Esophagus muscularis mucosa (tissue), 4 donors: Measurements from ENCODE around the gene ZNF292. TPM values are rescaled to one million over a fixed set of nuclear protein-coding genes. Genes with fewer than 3 reads are reported as not detected.

Experiments used
- DNase-seq: peaks from one replicate; pipeline ENCODE4 v3.0.0-alpha.2; 2017; ENCODE audit errors: extremely low spot score
- H3K27ac ChIP-seq, 4 donors: fragments of 200-600 bp; sonication (generic); replicated peaks in 1 of 4; 1 replicate in 3 of 4; 2 replicates in 1 of 4; pipeline ENCODE4 v1.5.1; 2016 to 2019; ENCODE audit warnings: mild to moderate bottlenecking in 1 of 4
- H3K27me3 ChIP-seq, 4 donors: fragments of 200-600 bp; sonication (generic); one replicate each; pipeline versions ENCODE4 v1.5.1 to v1.6.0; 2016 to 2019
- H3K36me3 ChIP-seq, 4 donors: fragments of 200-600 bp; sonication (generic); one replicate each; pipeline ENCODE4 v1.5.1; 2016 to 2019
- H3K4me1 ChIP-seq, 4 donors: fragments of 200-600 bp; sonication (generic); one replicate each; pipeline ENCODE4 v1.5.1; 2016 to 2019
- H3K4me3 ChIP-seq, 4 donors: fragments of 200-600 bp; sonication (generic); 1 replicate in 2 of 4; 2 replicates in 2 of 4; pipeline ENCODE4 v1.5.1; 2016 to 2019; ENCODE audit warnings: mild to moderate bottlenecking in 4 of 4, moderate library complexity in 1 of 4
- H3K9me3 ChIP-seq, 4 donors: fragments of 200-600 bp; sonication (generic); 1 replicate in 3 of 4; 2 replicates in 1 of 4; pipeline ENCODE4 v1.5.1; 2016 to 2019
- EP300 ChIP-seq: sonication (generic); formaldehyde crosslinking; IDR thresholded peaks from one replicate; pipeline ENCODE4 v1.6.1; 2017; ENCODE audit warnings: antibody characterized with exemption
- POLR2A ChIP-seq: fragments of 450-650 bp; IDR thresholded peaks from one replicate; pipeline ENCODE4 v1.6.1; 2017; ENCODE audit warnings: antibody characterized with exemption, moderate library complexity, mild to moderate bottlenecking, low read depth
- POLR2AphosphoS5 ChIP-seq, 2 donors: sonication (generic); formaldehyde crosslinking; IDR thresholded peaks; one replicate each; pipeline ENCODE4 v1.6.1; 2017; ENCODE audit warnings: antibody characterized with exemption in 2 of 2
- WGBS: methylation state at CpG from one replicate; pipeline ENCODE4 v1.1.5; 2018; 5-methylcytosine and 5-hydroxymethylcytosine counted together
- intact Hi-C: fragments of 100-400 bp; cut with DNase I; formaldehyde crosslinking; loops from one replicate; pipeline ENCODE4 v1.15.1; 2023
- total RNA-seq, 4 donors: library from RNA; depleted of rRNA; stranded (reverse); fragments of >200 nt; gene quantifications; one replicate each; pipeline versions ENCODE4 v1.1.0 to v1.2.1, GENCODE V29; 2016
- TF ChIP-seq, protein P1 (sequence below), 3 experiments: fragments of 200-600 bp in 2 of 3; fragments of 450-650 bp in 1 of 3; sonication (generic) in 2 of 3; IDR thresholded peaks; one replicate each; pipeline ENCODE4 v1.5.1; 2017 to 2019; ENCODE audit warnings: antibody characterized with exemption in 3 of 3, mild to moderate bottlenecking in 2 of 3, moderate library complexity in 1 of 3

The ZNF292 gene
- total RNA-seq, 4 donors from 2014 or later = 28.3 to 44.9 (median 32.2) TPM

- Histone ChIP-seq H3K36me3 (peaks cover 19 to 30% (median 22%) of the 10 kb centered on the region in 4 donors), H3K4me1 (no peaks in the 10 kb centered on the region), H3K27ac (no peak overlapping the region), H3K27me3 (no peaks in the 10 kb centered on the region), H3K9me3 (no peaks in the 10 kb centered on the region), H3K4me3 (no peak overlapping the region)
- DNase-seq = no peak
- intact Hi-C loops = no loop called here
- WGBS = 94% methylated on average over 7 of the region's 7 CpGs
- TF ChIP-seq, protein P1, sequence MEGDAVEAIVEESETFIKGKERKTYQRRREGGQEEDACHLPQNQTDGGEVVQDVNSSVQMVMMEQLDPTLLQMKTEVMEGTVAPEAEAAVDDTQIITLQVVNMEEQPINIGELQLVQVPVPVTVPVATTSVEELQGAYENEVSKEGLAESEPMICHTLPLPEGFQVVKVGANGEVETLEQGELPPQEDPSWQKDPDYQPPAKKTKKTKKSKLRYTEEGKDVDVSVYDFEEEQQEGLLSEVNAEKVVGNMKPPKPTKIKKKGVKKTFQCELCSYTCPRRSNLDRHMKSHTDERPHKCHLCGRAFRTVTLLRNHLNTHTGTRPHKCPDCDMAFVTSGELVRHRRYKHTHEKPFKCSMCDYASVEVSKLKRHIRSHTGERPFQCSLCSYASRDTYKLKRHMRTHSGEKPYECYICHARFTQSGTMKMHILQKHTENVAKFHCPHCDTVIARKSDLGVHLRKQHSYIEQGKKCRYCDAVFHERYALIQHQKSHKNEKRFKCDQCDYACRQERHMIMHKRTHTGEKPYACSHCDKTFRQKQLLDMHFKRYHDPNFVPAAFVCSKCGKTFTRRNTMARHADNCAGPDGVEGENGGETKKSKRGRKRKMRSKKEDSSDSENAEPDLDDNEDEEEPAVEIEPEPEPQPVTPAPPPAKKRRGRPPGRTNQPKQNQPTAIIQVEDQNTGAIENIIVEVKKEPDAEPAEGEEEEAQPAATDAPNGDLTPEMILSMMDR (IDR thresholded peaks at IDR 0.05) = no peak
- TF ChIP-seq POLR2AphosphoS5 (IDR thresholded peaks at IDR 0.05) = no peak
- no peak for TF ChIP-seq POLR2A
- no peak for TF ChIP-seq EP300
These were observed 104.4 kb downstream of the ZNF292 start for GRCh38 chr6:87259791-87260190.

GRCh38 chr6:87261534-87261933 is 106.2 kb downstream of the ZNF292 start:
- intact Hi-C loops = no loop called here
- no peak for DNase-seq
- Histone ChIP-seq H3K4me3 (no peak overlapping the region), H3K9me3 (no peaks in the 10 kb centered on the region), H3K36me3 (peaks cover 2 to 13% (median 4%) of the 10 kb centered on the region in 4 donors), H3K27ac (no peak overlapping the region), H3K4me1 (no peaks in the 10 kb centered on the region), H3K27me3 (no peaks in the 10 kb centered on the region)
- WGBS = 79% methylated on average over 3 of the region's 3 CpGs
- TF ChIP-seq POLR2AphosphoS5 (IDR thresholded peaks at IDR 0.05) (no peak), EP300 (no peak), POLR2A (no peak)
- TF ChIP-seq, protein P1 (IDR thresholded peaks at IDR 0.05) = no peak

DNA sequence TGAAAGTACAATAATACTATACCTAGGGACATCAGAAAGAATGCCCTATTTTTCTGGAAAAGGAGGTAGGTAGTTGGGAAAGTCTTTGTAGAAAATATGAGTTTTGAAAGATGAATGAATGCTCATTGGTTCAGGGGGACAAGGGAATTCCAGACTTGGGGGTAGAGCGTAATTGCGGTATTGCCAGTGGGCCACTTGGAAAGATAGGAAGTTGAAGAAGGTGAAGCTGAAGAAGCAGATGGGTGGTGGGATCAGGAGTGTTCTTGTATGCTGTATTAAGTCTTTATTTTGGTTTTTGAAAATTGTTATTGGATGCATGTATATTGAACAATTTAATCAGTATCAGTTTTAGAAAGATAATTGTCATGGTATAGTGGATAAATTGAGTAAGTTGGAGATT is 109.1 kb downstream of the ZNF292 start:
- H3K27me3 ChIP-seq = no peaks in the 10 kb centered on the region
- 66% methylated on average over 2 of the region's 2 CpGs for WGBS
- intact Hi-C loops = no loop called here

GRCh38 chr6:87274660-87275274 is 119.4 kb downstream of the ZNF292 start:
- intact Hi-C loops = no loop called here
- TF ChIP-seq EP300 (no peak), POLR2AphosphoS5 (IDR thresholded peaks at IDR 0.05) (peak in 1 of 2 donors; percentile 24)
- TF ChIP-seq, protein P1 (IDR thresholded peaks at IDR 0.05) = no peak
- no peaks in the 10 kb centered on the region for H3K9me3 ChIP-seq
- no peaks in the 10 kb centered on the region for H3K27me3 ChIP-seq
- H3K27ac ChIP-seq = no peak overlapping the region
- WGBS = 80% methylated on average over 7 of the region's 7 CpGs
- no peak overlapping the region for H3K4me3 ChIP-seq
- H3K36me3 ChIP-seq = no peaks in the 10 kb centered on the region
- peaks cover 0 to 10% (median 0%) of the 10 kb centered on the region in 4 donors for H3K4me1 ChIP-seq
- DNase-seq = no peak

More for the DNA sequence above, 109.1 kb downstream of the ZNF292 start:
- TF ChIP-seq EP300 = no peak
- TF ChIP-seq, protein P1 (IDR thresholded peaks at IDR 0.05) = no peak
- TF ChIP-seq POLR2AphosphoS5 (IDR thresholded peaks at IDR 0.05) = no peak
- DNase-seq = no peak
- no peaks in the 10 kb centered on the region for H3K36me3 ChIP-seq
- no peaks in the 10 kb centered on the region for H3K9me3 ChIP-seq
- no peaks in the 10 kb centered on the region for H3K4me1 ChIP-seq
- no peak overlapping the region for H3K27ac ChIP-seq
- no peak overlapping the region for H3K4me3 ChIP-seq

DNA sequence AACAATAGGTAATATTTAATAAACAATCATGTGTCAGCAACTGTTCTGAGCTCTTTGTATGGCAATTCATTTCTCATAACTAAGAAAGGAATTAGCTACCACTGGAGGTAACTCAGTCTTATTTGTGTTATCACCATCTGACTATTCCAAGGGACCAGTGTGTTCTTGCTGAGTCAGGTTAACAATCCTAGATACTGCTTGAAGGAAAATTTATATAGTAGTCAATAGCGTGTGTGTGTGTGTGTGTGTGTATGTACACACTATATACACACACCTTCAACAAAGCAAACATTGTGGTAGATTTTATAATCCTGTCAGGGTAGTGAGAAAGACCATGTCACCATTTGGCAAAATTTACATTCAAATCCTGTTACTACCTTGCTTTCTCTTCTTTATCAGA is 121.3 kb downstream of the ZNF292 start:
- Histone ChIP-seq H3K27me3 (no peaks in the 10 kb centered on the region), H3K4me3 (no peak overlapping the region), H3K27ac (no peak overlapping the region), H3K9me3 (no peaks in the 10 kb centered on the region), H3K4me1 (peaks cover 0 to 10% (median 0%) of the 10 kb centered on the region in 4 donors), H3K36me3 (no peaks in the 10 kb centered on the region)
- DNase-seq = no peak
- intact Hi-C loops = no loop called here
- TF ChIP-seq POLR2AphosphoS5 (IDR thresholded peaks at IDR 0.05) (no peak), EP300 (no peak), POLR2A (no peak)
- TF ChIP-seq, protein P1 (IDR thresholded peaks at IDR 0.05) = no peak
- 67% methylated on average over 1 of the region's 1 CpG for WGBS
